Ovary (tissue), 9 donors: ENCODE data around the gene PAFAH1B1. TPM values are rescaled to one million over a fixed set of nuclear protein-coding genes. Genes with fewer than 3 reads are reported as not detected.

Experiments
- DNase-seq, 5 donors: peaks; one replicate each; pipeline ENCODE4 v3.0.0-alpha.2; 2019 to 2020
- H3K27ac ChIP-seq, 2 donors: fragments of 200-600 bp; one replicate each; pipeline versions ENCODE4 v1.5.1 to v1.8.0; 2019 to 2022
- H3K27me3 ChIP-seq: fragments of 200-600 bp; one replicate; pipeline ENCODE4 v1.8.0; 2022
- H3K36me3 ChIP-seq: fragments of 200-600 bp; sonication (generic); one replicate; pipeline ENCODE4 v1.5.1; 2019
- H3K4me1 ChIP-seq: one replicate; pipeline ENCODE4 v1.8.1; 2013; ENCODE audit warnings: mild to moderate bottlenecking, moderate library complexity; ENCODE audit not compliant: insufficient read depth
- H3K4me3 ChIP-seq: fragments of 200-600 bp; sonication (generic); one replicate; pipeline ENCODE4 v1.5.1; 2017
- H3K9me3 ChIP-seq, 2 donors: fragments of 200-600 bp in 1 of 2; sonication (generic) in 1 of 2; one replicate each; pipeline versions ENCODE4 v1.5.1 to v1.8.1; 2013 to 2019; ENCODE audit warnings: mild to moderate bottlenecking in 1 of 2, moderate library complexity in 1 of 2
- CTCF ChIP-seq, 3 donors: fragments of 450-650 bp in 2 of 3; fragments of 200-600 bp in 1 of 3; IDR thresholded peaks; one replicate each; pipeline versions ENCODE4 v1.5.1 to v1.8.0; 2016 to 2022; ENCODE audit warnings: antibody characterized with exemption in 3 of 3, mild to moderate bottlenecking in 1 of 3
- EP300 ChIP-seq: sonication (generic); formaldehyde crosslinking; IDR thresholded peaks from one replicate; pipeline ENCODE4 v1.6.1; 2017; ENCODE audit warnings: antibody characterized with exemption
- POLR2A ChIP-seq: fragments of 450-650 bp; IDR thresholded peaks from one replicate; pipeline ENCODE4 v1.6.1; 2017; ENCODE audit warnings: antibody characterized with exemption, mild to moderate bottlenecking, moderate library complexity
- WGBS, 3 donors: extraction: QIAGEN DNeasy Blood & Tissue Kit in 1 of 3; methylation state at CpG; one replicate each; pipeline versions ENCODE4 v1.1.5 to v1.1.7; 2013 to 2017; 5-methylcytosine and 5-hydroxymethylcytosine counted together
- intact Hi-C, 4 donors: fragments of 100-400 bp; cut with DNase I; formaldehyde crosslinking; loops; one replicate each; pipeline versions ENCODE4 v1.11.0 to v1.15.1; 2022 to 2023
- polyA plus RNA-seq, 2 donors: library from polyadenylated mRNA; stranded (reverse); fragments of 200-250 nt in 1 of 2; fragments of 350-450 nt in 1 of 2; fragmentation: Illumina TruSeq in 1 of 2; extraction: RNeasy Lipid Tissue Mini Kit (QIAGEN cat#74804) in 1 of 2; gene quantifications; one replicate each; pipeline ENCODE4 v1.2.3, GENCODE V29; 2013 to 2014
- total RNA-seq, 7 donors: library from RNA; depleted of rRNA in 2 of 7; stranded (reverse); fragments of >200 nt in 2 of 7; fragmentation: NEBNext Ultra II Directional in 3 of 7; extraction: Animal tissue kit (Norgen Biotek cat#: 25700) in 3 of 7; gene quantifications; one replicate each; pipeline versions ENCODE4 v1.1.0 to v1.2.4, GENCODE V29; 2016 to 2023
- donor health status: DM: no; HTN: no; CAD: no; lungs with moderate emphysema.
- donor health status: DM: no; HTN: no; CAD: no.
- donor health status: Bipolar disorder and iron deficiency.
- donor health status: DM: yes; HTN: yes; CAD: no.
- donor health status: DM: no; HTN: no; CAD: no.
- donor health status: DM: yes; HTN: yes; CAD: no.

PAFAH1B1 gene
- total and polyA plus RNA-seq, 9 donors, result 36.5 to 125 (median 99.0) TPM

GRCh38 chr17:2591040-2591640 is 2.3 kb upstream of the PAFAH1B1 start:
- no peak overlapping the region for H3K27ac ChIP-seq
- no peak for DNase-seq
- no peaks in the 10 kb centered on the region for H3K4me1 ChIP-seq
- no peaks in the 10 kb centered on the region for H3K9me3 ChIP-seq
- WGBS, 3 donors, result 94 to 95% (median 95%) methylated on average over 16 of the region's 16 CpGs
- H3K36me3 ChIP-seq, result no peaks in the 10 kb centered on the region
- intact Hi-C loops, result loop anchor here in 1 of 4 donors (10.0 kb wide), 1 partner anchor 114 kb away; no protein-coding TSS in a partner anchor
- no peak overlapping the region for H3K4me3 ChIP-seq
- H3K27me3 ChIP-seq, result no peaks in the 10 kb centered on the region
- no peak for TF ChIP-seq EP300
- no peak for TF ChIP-seq POLR2A
- TF ChIP-seq CTCF (IDR thresholded peaks at IDR 0.05), result no peak

GRCh38 chr17:2593821-2594721 is 617 bp downstream of the PAFAH1B1 start:
- H3K36me3 ChIP-seq, result no peaks in the 10 kb centered on the region
- no peaks in the 10 kb centered on the region for H3K27me3 ChIP-seq
- no peaks in the 10 kb centered on the region for H3K9me3 ChIP-seq
- peak overlapping the region; percentile 94 to 100 for H3K27ac ChIP-seq
- TF ChIP-seq CTCF (IDR thresholded peaks at IDR 0.05), result no peak
- no peak for TF ChIP-seq POLR2A
- no peak for TF ChIP-seq EP300
- H3K4me1 ChIP-seq, result peaks cover 1% of the 10 kb centered on the region
- peak overlapping the region; percentile 100 for H3K4me3 ChIP-seq
- 1 to 2% (median 1%) methylated on average over 54 to 78 of the region's 80 CpGs for WGBS, 3 donors
- intact Hi-C loops, result loop anchor here in 1 of 4 donors (10.0 kb wide), 1 partner anchor 111 kb away; no protein-coding TSS in a partner anchor
- DNase-seq, result peak; percentile 82 to 88 (median 85)

- Histone ChIP-seq H3K27ac (peak overlapping the region; percentile 94 to 100), H3K36me3 (no peaks in the 10 kb centered on the region), H3K4me1 (peaks cover 1% of the 10 kb centered on the region), H3K27me3 (no peaks in the 10 kb centered on the region), H3K9me3 (no peaks in the 10 kb centered on the region), H3K4me3 (peak overlapping the region; percentile 100)
- DNase-seq, result no peak
- intact Hi-C loops, result loop anchor here in 1 of 4 donors (10.0 kb wide), 1 partner anchor 110 kb away; no protein-coding TSS in a partner anchor
- 2% methylated on average over 16 of the region's 16 CpGs for WGBS, 3 donors
- TF ChIP-seq EP300, result no peak
- no peak for TF ChIP-seq POLR2A
- TF ChIP-seq CTCF (IDR thresholded peaks at IDR 0.05), result no peak
Measured at GRCh38 chr17:2594722-2595599, 1.5 kb downstream of the PAFAH1B1 start.

GRCh38 chr17:2595716-2596115 is 2.3 kb downstream of the PAFAH1B1 start:
- intact Hi-C loops, result loop anchor here in 1 of 4 donors (10.0 kb wide), 1 partner anchor 109 kb away; no protein-coding TSS in a partner anchor
- H3K27me3 ChIP-seq, result no peaks in the 10 kb centered on the region
- H3K36me3 ChIP-seq, result no peaks in the 10 kb centered on the region
- no peaks in the 10 kb centered on the region for H3K9me3 ChIP-seq
- H3K4me3 ChIP-seq, result peak overlapping the region; percentile 100
- DNase-seq, result no peak
- H3K27ac ChIP-seq, result no peak overlapping the region
- peaks cover 1% of the 10 kb centered on the region for H3K4me1 ChIP-seq
- WGBS, 3 donors, result 3 to 5% (median 5%) methylated on average over 4 of the region's 4 CpGs
- TF ChIP-seq CTCF (IDR thresholded peaks at IDR 0.05), result no peak
- TF ChIP-seq EP300, result no peak
- no peak for TF ChIP-seq POLR2A
